Stimulated activated CD8-positive, alpha-beta memory T cell treated with anti-CD3 and anti-CD28 coated beads, Interleukin-2, amount 100 ng/mL, for 1 hour (primary cell): Measurements from ENCODE around the gene SUSD3.
A peak's percentile ranks its signal among the peaks of the same experiment; 100 is the strongest.

Experiments
- DNase-seq, 2 donors: peaks; one replicate each; pipeline ENCODE4 v3.0.0-alpha.2; 2020; ENCODE audit warnings: low read depth in 2 of 2

Gene SUSD3

DNA sequence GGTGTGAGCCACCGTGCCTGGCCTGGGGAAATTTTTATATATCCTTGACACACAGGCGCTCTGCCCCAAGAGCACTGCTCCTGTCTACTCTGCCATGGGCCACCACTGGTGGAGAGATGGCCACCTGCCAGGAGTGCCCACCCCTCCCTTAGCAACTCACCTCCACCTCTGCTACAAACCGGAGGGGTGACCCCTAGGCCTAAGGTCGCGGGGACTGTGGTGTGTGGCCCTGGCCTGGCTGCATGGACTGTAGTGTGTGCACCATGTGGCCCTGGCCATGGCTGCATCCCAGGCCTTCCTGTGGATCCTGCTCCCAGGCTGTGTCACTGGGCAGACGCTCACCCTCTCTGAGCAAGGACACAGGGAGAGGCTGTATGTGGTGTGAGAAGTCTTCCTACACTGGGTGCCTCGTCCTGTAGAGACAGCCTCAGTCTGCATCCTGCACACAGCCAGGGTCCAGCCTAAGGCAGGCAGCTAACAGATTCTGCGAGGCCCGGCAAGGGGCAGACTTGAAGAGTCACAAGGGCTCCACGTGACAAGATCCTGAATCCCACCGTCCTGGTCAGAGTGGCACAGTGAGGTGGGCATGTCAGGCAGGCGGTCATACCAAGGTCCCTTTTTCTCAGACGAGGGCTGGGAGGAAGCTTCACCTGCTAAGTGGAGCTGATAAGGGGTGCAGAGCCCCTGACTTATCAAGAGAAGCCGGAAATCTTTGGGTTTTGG lies 65.2 kb downstream of the SUSD3 start:
- no peak for DNase-seq

DNA sequence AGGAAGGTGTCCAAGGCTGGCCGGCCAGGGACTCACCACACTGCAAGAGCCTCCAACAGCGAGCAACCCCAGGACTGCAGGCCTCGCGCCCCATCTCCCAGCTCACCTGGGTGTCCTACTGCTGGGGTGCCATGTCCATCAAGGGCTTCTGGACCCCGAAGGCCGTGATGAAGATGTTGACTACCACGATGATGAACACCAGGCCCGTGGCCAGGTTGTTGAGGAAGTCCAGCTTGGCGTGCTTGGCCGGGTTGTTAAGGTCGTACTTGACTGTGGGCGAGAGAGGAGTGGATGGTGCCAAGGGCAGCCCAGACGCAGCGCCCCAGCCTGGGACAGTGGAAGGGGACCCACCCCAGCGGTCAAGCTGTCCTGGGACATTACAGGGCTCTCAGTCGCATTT lies 66.3 kb downstream of the SUSD3 start:
- DNase-seq = no peak

- DNase-seq = no peak
Measured at GRCh38 chr9:93125331-93125894, 66.9 kb downstream of the SUSD3 start.

DNA sequence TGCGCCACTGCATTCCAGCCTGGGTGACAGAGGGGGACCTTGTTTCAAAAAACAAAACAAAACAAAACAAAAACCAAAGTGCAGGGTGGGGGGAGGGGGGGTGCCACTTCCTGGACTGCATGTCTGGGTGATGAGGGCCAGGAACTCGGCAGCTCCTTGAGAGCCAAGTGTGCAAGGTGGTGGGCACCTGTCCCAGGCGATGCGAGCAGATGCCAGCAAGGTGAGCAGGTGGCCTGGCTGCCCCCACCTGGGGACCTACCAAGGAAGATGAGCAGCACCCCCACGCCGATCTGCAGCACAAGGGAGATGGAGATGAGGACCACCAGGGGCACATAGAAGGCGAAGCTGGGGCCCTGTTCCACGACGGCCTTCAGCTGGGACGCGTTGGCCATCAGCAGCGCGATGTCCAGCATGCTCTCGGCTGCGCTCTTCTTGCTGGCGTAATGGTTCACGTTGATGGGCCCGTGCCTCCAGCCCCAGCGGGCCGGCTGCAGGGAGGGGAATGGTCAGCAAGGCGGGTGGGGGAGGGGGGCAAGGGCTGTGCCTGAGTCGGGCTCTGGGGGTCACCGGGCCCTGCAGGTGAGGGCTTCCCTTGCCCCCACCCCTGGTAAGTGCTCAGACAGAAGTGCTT lies 67.8 kb downstream of the SUSD3 start:
- DNase-seq = no peak

DNA sequence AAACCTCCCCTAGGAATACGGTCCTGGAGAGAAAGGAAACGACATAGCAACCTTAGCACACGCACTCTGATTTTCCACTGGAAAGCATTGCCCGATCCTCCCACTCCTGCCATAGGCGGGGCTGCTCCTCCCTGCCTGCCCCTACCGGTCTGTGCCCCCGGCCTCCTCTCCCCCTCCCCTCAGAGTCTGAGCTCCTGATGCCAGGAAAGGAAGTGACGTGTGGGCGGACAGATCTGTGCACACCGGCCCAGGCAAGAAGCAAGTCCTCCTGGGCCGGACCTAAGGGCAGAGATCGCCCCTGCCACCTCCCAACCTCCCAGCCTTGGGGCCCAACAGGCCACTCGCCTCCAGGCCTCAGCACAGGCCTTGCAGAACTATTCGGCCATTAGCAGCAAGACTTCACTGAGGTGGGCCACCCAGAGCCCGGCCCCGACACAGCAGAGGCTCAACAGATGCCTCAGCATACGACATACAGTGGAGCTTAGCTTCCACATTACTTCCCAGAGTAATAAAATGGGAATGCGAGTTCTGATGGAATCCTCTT lies 68.4 kb downstream of the SUSD3 start:
- DNase-seq = no peak

GRCh38 chr9:93127395-93127911 lies 69.0 kb downstream of the SUSD3 start:
- DNase-seq = no peak

GRCh38 chr9:93128011-93128714 lies 69.7 kb downstream of the SUSD3 start:
- no peak for DNase-seq

DNA sequence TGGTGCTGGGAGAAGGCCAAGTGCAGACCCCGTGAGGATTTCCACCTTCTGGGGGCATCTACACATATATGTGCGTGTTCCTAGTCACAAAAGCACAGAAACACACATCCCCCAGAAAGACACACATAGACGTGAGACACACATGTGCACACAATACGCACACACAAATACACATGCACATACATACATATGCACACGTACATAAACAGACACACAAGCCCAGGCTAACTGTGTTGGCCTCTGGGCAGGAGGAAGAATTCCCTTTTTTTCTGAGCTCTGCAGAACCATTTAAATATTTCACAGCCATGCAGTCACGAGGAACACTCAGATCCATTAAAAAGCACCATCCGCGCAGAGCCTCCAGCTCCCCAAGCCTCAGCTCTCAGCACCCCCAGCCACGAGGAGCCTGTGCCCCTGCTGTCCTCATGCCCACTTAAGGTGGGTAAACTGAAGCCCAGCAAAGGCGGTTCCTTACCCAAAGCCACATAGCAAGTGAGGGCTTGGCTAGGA lies 70.3 kb downstream of the SUSD3 start:
- DNase-seq = no peak

- no peak for DNase-seq
Measured at GRCh38 chr9:93129286-93129685, 70.8 kb downstream of the SUSD3 start.

DNA sequence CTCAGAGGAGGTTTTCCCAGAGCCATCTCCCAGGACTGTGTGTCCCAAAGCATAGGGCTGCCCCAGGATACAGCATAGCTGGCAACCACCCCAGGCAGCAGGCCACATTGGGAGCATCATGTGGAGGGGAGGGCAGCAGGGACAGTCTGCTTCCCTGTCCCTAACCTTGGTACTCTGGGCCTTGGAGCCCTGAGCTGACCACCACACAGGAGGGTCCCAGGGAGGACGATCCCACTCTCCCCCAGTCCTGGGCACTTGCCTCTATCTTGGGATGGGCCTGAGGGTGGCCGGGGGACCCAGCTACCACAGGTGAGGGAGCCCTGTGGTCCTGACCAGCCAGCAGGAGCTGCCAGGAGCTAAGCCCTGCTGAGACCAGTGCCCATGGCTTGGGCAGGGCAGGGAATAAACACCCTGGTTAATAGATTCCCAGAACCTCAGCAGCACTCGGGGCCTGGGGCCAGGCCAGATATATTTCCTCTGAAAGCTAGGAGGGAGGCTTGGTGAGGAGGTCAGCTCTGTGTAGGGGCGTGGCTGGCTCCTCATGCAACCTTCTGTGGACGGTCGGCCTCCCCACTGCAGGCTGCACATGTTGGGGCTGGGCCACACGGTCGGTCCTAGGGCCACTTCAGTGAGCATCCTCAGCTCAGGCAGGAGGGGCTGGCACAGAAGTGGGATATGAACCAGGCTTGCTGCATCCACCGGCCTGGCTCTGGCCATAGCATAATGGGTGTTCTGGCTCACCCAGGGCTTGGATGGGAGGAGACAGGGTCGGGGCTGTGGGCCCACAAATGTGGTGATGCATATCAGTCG lies 71.4 kb downstream of the SUSD3 start:
- no peak for DNase-seq

- no peak for DNase-seq
Measured at GRCh38 chr9:93130861-93131481, 72.5 kb downstream of the SUSD3 start.

DNA sequence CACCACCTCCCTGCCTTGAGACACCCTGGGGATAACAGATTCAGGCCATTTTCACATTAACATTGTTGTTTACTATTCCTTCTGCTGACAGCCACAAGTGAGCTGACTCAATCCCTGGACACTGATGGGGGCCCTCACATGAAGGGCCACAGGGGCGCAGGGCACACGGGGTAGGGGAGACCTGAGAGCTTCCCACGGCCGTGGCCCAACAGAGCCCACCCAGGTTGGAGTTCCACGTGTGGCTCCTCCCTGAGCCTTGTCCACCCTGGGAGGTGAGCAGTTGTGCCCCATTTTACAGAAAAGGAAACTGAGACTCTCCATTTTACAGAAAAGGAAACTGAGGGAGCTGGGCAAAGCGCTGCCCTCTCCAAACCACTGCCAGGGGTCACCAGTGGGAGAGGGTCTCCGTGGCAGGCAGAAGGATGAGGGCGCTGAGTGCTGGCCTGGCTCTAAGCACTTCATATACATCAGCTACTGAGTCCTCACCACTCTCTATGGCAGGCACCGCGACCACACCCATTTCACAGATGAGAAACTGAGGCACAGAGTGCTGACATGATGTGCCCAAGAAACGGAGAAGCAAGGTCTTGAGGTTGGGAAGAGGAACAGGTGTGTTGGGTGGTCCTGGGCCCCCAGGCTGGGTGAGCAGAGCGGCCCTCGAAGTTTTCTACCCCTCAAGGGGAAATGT lies 73.2 kb downstream of the SUSD3 start:
- DNase-seq = no peak

GRCh38 chr9:93132287-93132927 lies 73.9 kb downstream of the SUSD3 start:
- no peak for DNase-seq

DNA sequence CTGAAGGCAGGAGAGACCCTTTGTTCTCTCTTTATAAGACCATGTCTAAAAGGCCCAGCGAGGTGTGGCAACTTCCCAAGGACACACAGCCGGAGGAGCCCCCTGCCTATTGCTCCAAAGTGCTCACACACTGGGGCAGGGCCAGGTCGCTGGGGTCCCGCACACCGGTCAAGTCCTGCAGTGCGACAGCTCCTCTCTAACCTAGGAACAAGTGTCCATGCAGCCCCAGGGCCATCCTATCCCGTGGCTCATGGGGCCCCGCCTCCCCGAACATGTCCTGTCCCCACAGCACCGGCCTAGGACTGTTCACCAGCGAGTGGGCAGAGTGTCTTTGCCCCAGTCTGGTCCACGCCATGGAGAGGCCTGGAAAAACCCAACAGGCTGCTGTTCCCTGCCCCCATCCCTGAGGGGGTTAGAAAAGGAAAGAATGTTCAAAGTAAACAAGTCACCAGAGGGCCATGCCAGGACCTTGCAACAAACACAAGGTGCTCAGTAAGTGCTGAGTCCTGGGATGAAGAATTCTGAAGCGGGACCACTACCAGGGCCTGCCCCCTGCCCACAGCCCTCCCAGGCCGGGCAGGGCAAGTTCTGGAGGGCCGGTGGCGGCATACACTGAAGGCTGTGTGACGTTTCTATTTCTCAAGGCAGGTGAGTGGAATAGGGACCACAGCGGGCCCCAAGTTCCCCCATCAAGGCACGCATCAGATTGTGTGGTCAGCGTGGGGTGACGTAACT lies 74.6 kb downstream of the SUSD3 start:
- no peak for DNase-seq

GRCh38 chr9:93133681-93134014 lies 75.1 kb downstream of the SUSD3 start:
- peak in 1 of 2 donors; percentile 26 for DNase-seq

- DNase-seq = peak; percentile 60 to 73
Measured at GRCh38 chr9:93134015-93134739, 75.7 kb downstream of the SUSD3 start, which contains the start of gene NINJ1. Gene NINJ1, minus strand, starts transcription at chr9:93134251. Its CDS starts 34 bp downstream, at chr9:93134217.
